HG02642 (cell line): ENCODE data around the gene CCDC170.
A peak's percentile ranks its signal among the peaks of the same experiment; 100 is the strongest.
"Not testable (repeated sequence)": the region's sequence is repeated elsewhere in the genome, so short reads cannot be mapped to it uniquely, and the experiment has no call there.

ENCODE experiments used
- ATAC-seq: cut with Tn5 transposase; IDR thresholded peaks from one replicate; pipeline ENCODE4 v1.9.1; 2021; ENCODE audit warnings: mild to moderate bottlenecking; ENCODE audit not compliant: unreplicated experiment, poor library complexity

CCDC170 gene

GRCh38 chr6:151493804-151494234 lies at the start of gene CCDC170:
Gene CCDC170 (plus strand): TSS chr6:151494017. CDS start chr6:151494129, 112 bp downstream.
- ATAC-seq, result no peak

GRCh38 chr6:151445482-151445881 lies 48.3 kb upstream of the CCDC170 start:
- no peak for ATAC-seq

- ATAC-seq, result no peak
Observed at GRCh38 chr6:151447237-151447636, 46.6 kb upstream of the CCDC170 start.

- ATAC-seq, result no peak
Observed at GRCh38 chr6:151448623-151449022, 45.2 kb upstream of the CCDC170 start.

- ATAC-seq, result not testable (repeated sequence)
Observed at GRCh38 chr6:151450928-151451327, 42.9 kb upstream of the CCDC170 start.

- no peak for ATAC-seq
Observed at GRCh38 chr6:151451417-151451949, 42.3 kb upstream of the CCDC170 start.

- peak; percentile 98 for ATAC-seq
Observed at GRCh38 chr6:151451950-151452749, 41.7 kb upstream of the CCDC170 start, which contains the start of gene RMND1. Gene RMND1 (minus strand): TSS chr6:151452126. CDS start chr6:151445811, 6,315 bp downstream.

- no peak for ATAC-seq
Observed at GRCh38 chr6:151452750-151453427, 40.9 kb upstream of the CCDC170 start.

- not testable (repeated sequence) for ATAC-seq
Observed at GRCh38 chr6:151455751-151456398, 37.9 kb upstream of the CCDC170 start.

- ATAC-seq, result no peak
Observed at GRCh38 chr6:151461673-151462072, 32.1 kb upstream of the CCDC170 start.

- ATAC-seq, result no peak
Observed at GRCh38 chr6:151464702-151465101, 29.1 kb upstream of the CCDC170 start.

- ATAC-seq, result no peak
Observed at GRCh38 chr6:151475653-151476523, 17.9 kb upstream of the CCDC170 start.

- ATAC-seq, result no peak
Observed at GRCh38 chr6:151477726-151478125, 16.1 kb upstream of the CCDC170 start.

- no peak for ATAC-seq
Observed at GRCh38 chr6:151478670-151479069, 15.1 kb upstream of the CCDC170 start.

GRCh38 chr6:151481786-151482185 lies 12.0 kb upstream of the CCDC170 start:
- no peak for ATAC-seq

GRCh38 chr6:151482290-151482689 lies 11.5 kb upstream of the CCDC170 start:
- ATAC-seq, result no peak

GRCh38 chr6:151483994-151484393 lies 9.8 kb upstream of the CCDC170 start:
- no peak for ATAC-seq

GRCh38 chr6:151488226-151488625 lies 5.6 kb upstream of the CCDC170 start:
- no peak for ATAC-seq

GRCh38 chr6:151490996-151491395 lies 2.8 kb upstream of the CCDC170 start:
- ATAC-seq, result no peak
